IPS-NIHi7 (cell line): ENCODE results near the gene KCNJ5.

Source experiments
- DNase-seq: peaks from one replicate; pipeline ENCODE4 v3.0.0; 2012; ENCODE audit warnings: mixed read lengths; ENCODE audit errors: extremely low spot score

The KCNJ5 gene

GRCh38 chr11:128894685-128895084 is 3.5 kb downstream of the KCNJ5 start:
- DNase-seq: no peak

- DNase-seq: no peak
These were observed 4.4 kb downstream of the KCNJ5 start for GRCh38 chr11:128895526-128895925.

- no peak for DNase-seq
These were observed 5.2 kb downstream of the KCNJ5 start for GRCh38 chr11:128896356-128896755.

- no peak for DNase-seq
These were observed 6.7 kb downstream of the KCNJ5 start for GRCh38 chr11:128897826-128898225.

GRCh38 chr11:128898580-128899344 is 7.6 kb downstream of the KCNJ5 start:
- DNase-seq: no peak

- no peak for DNase-seq
These were observed 9.3 kb downstream of the KCNJ5 start for GRCh38 chr11:128900468-128900867.

GRCh38 chr11:128901653-128902514 is 10.7 kb downstream of the KCNJ5 start:
- DNase-seq: no peak

GRCh38 chr11:128902515-128903066 is 11.4 kb downstream of the KCNJ5 start:
- no peak for DNase-seq

GRCh38 chr11:128903248-128904061 is 12.3 kb downstream of the KCNJ5 start:
- DNase-seq: peak; percentile 57

- DNase-seq: no peak
These were observed 13.1 kb downstream of the KCNJ5 start for GRCh38 chr11:128904303-128904655.

GRCh38 chr11:128904656-128905344 is 13.6 kb downstream of the KCNJ5 start:
- peak; percentile 61 for DNase-seq

GRCh38 chr11:128905345-128906184 is 14.4 kb downstream of the KCNJ5 start:
- peak; percentile 80 for DNase-seq

- no peak for DNase-seq
These were observed 15.3 kb downstream of the KCNJ5 start for GRCh38 chr11:128906185-128907050.

- DNase-seq: no peak
These were observed 16.4 kb downstream of the KCNJ5 start for GRCh38 chr11:128907585-128907984.

GRCh38 chr11:128908391-128909246 is 17.5 kb downstream of the KCNJ5 start:
- no peak for DNase-seq

- no peak for DNase-seq
These were observed 18.4 kb downstream of the KCNJ5 start for GRCh38 chr11:128909438-128910125.

GRCh38 chr11:128910576-128910975 is 19.4 kb downstream of the KCNJ5 start:
- no peak for DNase-seq

- DNase-seq: no peak
These were observed 20.1 kb downstream of the KCNJ5 start for GRCh38 chr11:128911239-128911638.
